ENCODE results near the gene PTCD2.

DNA sequence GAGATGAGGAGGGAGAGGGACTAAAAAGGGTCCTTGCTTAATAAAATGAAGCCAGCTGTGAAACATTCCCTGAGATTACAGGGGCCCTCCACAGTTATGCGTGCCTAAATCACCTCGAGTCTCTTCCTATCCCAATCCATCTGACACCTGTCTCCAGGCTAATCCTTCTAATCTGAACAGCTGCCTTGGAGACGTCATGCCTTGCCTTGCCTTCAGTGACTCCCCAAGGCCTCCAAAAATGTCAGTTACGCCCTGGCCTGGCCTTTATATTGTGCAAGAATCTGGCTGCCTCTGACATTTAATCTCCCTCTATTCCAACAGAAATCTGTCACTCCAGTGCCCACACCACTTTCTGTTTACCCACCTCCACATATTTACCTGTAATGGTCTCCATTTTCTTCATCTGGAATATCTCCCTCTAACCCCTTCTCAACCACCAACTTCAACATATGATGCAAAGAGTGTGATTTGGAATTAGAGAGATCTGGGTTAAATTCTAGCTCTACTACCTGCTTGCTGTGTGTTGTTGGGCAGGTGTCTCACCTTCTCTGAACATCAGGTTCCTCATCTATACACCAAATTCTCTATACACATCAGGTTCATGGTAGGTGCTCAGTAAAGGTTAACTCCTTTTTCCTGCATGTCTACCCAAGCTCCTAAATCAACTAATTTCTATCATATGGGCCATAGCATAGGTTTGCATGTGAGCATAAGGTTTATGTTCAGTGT is 57.9 kb downstream of the PTCD2 start:
- TF ChIP-seq CTCF (IDR thresholded peaks at IDR 0.05; ENCODE audit: insufficient read depth, low read length) (no peak), POLR2AphosphoS5 (IDR thresholded peaks at IDR 0.05; ENCODE audit: low read depth) (no peak), GABPA (IDR thresholded peaks at IDR 0.05; ENCODE audit: low read depth) (no peak), SPI1 (IDR thresholded peaks at IDR 0.05; ENCODE audit: borderline replicate concordance, low read depth) (no peak)

Data from HL-60 (cell line).